ENCODE measurements around the gene SLC2A4RG.

SLC2A4RG gene

GRCh38 chr20:63791497-63792156 is 52.1 kb downstream of the SLC2A4RG start:
- H3K27ac ChIP-seq = no peak overlapping the region

GRCh38 chr20:63792866-63793265 is 53.3 kb downstream of the SLC2A4RG start:
- no peak overlapping the region for H3K27ac ChIP-seq
- DNase-seq (ENCODE audit: low read depth, low spot score) = no peak

More at GRCh38 chr20:63791497-63792156, 52.1 kb downstream of the SLC2A4RG start:
- no peak for DNase-seq (ENCODE audit: low read depth, low spot score)
